Stimulated activated CD8-positive, alpha-beta memory T cell treated with anti-CD3 and anti-CD28 coated beads, Interleukin-15, amount 100 ng/mL, for 24 hours (primary cell): ENCODE data around the gene TULP3.
"Not testable (repeated sequence)": the region's sequence is repeated elsewhere in the genome, so short reads cannot be mapped to it uniquely, and the experiment has no call there.

Source experiments
- DNase-seq: peaks from one replicate; pipeline ENCODE4 v3.0.0-alpha.2; 2020; ENCODE audit warnings: low read depth

TULP3 gene, protein sequence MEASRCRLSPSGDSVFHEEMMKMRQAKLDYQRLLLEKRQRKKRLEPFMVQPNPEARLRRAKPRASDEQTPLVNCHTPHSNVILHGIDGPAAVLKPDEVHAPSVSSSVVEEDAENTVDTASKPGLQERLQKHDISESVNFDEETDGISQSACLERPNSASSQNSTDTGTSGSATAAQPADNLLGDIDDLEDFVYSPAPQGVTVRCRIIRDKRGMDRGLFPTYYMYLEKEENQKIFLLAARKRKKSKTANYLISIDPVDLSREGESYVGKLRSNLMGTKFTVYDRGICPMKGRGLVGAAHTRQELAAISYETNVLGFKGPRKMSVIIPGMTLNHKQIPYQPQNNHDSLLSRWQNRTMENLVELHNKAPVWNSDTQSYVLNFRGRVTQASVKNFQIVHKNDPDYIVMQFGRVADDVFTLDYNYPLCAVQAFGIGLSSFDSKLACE

DNA sequence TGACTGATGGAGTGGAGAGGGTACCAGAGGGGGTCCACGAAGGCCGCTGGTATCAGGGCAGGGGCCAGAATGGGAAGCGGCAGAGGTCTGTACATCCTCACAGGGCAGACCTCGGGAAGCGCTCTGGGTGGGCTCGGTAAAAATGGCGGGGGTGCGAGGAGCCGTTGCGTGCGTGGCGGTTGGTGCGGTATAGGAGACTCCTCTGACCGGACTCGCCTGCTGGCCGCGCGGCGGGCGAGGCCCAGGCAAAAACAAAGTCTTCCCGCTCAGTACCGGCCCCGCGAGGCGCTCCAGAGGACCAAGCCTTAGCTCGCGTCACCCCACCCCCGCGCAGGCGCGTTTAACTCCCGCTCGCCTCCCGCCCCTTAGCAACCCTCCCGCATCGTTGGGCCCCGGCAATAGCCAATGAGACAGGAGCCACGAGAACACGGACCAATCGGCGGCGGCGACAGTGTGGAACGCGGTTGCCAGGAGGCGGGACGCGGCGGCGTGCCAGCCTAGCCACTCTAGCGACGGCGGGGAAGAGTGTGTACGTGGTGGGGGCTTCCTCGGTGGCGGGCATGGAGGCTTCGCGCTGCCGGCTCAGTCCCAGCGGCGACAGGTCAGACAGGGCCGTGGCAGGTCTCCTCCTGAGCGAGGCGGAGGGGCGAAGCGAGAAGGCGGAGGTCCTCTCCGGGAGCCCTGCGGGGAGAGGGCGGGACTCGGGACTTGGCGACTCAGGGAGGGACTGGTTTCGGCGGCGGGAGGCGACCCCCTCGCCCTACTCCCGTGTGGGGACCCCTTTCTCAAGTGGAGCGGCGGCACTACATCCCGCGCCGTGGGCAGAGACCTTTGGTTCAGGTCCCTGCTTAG, at the start of gene TULP3:
Gene TULP3 (plus strand): TSS at position 504 of the 852 bp plus-strand sequence. CDS start 57 bp downstream, at position 561.
- DNase-seq: peak; percentile 96

DNA sequence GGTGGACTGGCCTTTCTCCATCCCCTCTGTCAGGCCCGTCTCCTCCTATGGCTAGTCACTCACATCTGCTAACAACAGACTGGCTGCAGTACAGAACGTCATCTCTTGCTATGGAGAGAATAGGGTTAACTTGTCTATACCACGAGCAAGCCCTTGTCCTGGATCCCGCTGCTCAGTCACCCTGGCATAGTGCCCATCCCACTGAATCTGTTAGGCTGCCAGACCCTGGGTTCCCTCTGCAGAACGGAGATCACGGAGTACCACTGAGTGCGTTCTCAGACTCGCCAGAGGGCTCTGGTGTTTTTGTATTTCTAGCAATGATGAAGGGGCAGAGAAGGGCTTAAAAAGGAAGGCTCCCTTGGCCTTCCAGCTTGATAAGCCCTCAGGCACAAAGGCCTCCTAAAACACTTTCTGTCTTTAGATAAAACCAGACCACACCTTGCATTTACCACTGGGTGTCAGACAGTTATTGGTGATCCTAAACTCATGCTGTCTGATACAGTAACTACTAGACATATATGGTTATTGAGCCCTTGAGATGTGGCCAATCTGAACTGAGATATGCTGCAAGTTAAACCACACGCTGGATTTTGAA, 49.5 kb upstream of the TULP3 start:
- no peak for DNase-seq

DNA sequence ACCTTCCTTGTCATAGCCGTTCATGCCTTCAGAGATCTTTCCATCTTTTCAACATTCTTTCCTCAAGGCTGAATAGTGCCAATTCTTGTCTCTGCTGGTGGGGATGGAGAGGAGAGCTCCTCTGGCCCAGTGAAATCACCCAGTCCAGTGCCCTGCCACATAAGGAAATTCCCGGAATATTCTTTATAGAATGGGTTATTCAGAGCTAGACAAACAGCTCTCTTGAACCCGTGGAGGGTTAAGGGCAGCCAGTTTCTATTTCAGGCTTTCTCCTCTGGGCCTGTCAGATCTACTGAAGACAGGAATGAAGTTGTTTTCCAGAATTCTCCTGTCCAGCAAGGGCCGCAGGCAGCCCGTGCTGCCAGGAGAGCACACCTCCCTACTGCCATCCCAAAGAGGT, 47.7 kb upstream of the TULP3 start:
- DNase-seq: no peak

DNA sequence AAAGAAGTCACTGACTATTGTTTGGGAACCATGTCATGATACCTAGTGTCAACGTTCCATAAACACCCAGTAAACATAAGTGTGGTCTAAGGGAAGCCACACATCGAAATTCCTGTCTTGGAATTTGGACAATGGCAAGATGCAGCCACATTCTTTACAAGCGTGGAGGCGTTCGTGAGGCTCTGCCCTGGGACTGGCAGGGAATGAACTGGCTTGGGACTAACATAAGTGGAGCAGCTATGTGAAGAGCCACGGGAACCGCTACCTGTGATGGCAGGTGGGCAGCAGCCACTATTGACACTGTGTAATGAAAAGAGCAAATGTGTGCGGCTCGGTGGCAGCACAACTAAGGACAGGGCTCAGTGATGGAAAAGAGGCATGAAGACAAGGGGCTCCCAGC, 45.9 kb upstream of the TULP3 start:
- DNase-seq: no peak

DNA sequence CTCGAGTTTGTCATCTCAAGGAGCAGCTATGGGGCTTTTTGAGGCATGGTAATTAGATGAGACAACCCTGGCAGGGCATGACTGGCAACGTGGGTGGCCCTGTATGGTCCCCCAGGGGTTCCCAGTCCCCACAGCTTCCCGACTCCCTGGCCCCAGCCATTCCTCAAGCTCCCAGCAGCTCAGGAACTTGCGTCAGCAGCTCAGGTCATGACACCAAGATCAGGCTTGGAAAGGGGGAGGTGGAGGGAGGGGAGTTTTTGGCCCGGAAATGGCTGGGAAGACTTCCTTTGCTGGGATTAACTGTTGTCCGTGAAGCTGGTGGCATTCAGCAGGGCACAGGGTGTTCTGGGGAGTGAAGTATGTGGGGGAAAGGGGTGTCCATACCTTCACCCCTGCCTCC, 45.4 kb upstream of the TULP3 start:
- DNase-seq: no peak

DNA sequence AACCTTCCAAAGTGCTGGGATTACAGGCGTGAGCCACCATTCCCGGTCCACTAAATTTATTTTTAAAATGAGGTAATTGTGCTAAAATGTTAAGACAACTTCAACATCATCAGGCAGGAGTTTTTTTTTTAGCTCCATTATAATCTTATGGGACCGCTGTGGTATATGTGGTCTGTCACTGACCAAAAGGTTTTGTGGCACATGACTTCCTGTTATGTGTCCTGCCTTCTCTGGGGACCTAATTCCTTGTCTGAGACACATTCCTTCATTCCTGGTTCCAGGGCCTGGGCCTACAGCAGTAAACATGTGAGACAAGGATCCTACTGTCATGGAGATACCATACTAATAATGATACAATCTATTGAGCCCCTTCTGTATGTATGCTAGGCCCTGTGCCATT, 38.8 kb upstream of the TULP3 start:
- no peak for DNase-seq

DNA sequence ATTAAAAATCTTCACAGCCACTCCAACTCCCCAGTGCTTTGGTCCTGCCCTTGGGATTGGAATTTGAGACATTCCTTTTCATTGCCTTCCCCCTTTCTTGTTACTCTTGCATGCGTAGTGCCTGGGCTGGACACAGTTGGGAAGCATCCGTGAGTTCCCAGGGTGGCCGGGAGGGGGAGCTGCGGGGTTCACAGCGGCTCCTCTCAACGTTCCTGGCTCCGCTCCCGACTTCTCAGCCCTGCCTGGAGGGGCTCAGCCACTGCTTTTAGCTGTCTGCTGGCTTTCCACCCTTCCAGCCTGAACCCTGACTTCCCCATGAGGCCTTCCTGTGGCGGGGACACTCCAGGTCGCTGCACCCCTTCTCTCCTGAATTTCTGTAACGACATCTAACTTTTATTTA, 37.1 kb upstream of the TULP3 start:
- DNase-seq: no peak

DNA sequence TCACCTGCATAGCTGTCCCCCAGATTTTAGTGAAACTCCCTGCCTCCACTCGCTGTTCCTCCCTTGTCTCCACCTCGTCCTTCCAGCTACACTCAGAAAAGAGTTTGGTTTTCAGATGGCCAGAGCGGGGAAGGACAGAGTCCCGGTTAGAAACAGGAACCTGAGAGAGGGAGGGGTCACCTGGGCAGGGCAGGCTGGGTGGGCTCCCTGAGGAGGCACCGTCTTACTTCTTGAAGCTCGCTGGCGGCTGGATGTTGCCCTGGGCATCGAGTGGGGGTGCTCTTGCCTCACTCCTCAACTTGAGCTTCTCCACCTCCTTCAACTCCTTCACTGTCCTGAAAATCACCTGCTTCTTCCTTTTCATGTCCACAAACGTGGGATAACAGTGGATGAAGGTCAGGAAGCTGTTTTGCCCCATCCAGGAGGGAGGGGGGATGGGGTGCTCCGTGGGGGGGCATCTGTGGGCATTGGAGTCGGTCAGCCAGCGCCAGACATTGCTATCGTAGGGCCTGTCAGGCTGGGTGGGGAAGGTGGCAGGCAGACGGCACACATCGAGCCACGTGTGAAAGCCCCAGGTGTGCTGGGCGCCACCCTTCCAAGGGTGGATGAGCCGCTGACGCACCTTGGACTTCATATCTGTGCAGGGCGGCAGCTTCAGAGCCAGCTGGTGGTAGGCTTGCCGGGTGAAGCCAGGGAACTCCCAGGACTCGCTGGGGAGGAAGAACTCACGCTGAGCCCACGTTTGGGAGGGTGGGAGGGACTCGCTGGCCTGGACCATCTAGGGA, 35.8 kb upstream of the TULP3 start:
- no peak for DNase-seq

DNA sequence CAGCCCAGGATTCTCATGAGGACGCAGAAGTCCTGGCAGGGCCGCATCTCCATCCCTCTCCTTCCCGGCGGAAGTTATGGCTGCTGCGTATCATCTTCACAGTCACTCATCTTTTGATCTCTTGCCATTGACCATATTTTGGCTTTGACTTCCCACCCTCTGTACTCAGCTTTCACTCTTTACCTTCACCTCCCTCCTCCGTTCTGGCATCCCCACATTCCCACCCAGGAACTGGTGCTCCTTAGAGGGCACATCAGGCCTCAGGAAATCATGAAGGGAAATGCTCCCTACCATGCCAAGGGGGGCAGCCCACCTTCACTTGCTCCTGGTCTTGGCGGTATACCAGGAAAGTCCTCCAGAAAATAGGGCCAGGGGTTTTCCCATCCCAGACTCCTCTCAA, 35.1 kb upstream of the TULP3 start:
- DNase-seq: no peak

DNA sequence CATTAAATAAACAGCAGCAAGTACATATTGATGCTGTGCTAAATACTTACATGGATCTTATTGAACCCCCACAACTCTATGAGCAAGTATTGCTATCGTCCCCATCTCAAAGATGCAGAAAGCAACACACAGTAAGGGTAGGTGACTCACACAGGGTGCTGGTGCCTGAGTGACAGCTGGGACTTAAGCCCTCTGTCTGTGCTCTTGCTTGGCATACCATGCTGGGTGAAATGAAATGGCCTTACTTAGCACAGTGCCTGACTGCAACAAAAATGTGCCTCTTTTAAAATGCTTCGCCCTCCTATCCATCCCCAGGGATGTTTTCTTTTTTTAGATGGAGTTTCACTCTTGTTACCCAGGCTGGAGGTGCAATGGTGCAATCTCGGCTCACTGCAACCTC, 34.6 kb upstream of the TULP3 start:
- DNase-seq: no peak

DNA sequence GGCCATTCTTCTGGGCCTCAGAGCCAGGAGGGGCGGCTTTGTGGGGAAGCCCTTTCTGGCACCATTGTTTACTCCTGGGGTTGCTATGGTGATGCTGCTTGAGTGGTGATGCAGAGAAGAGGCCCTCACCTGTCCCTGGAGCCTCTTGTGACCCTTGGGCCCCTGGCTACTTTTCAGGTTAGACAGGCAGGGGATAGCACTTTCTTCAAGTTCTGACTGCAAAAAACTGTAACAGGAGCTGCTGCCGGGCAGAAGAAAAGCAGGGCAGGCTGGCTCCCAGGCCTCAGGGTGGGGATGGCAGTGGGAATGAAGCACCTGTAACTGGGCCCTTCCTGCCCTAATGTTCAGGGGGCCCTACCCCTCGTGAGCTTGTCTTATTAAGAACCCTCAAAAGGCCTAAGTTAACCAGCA, 33.7 kb upstream of the TULP3 start, which contains the start of gene TEX52:
Gene TEX52 (minus strand): TSS at position 19 of the 411 bp plus-strand sequence. CDS start 13 bp downstream, at position 6.
- no peak for DNase-seq

DNA sequence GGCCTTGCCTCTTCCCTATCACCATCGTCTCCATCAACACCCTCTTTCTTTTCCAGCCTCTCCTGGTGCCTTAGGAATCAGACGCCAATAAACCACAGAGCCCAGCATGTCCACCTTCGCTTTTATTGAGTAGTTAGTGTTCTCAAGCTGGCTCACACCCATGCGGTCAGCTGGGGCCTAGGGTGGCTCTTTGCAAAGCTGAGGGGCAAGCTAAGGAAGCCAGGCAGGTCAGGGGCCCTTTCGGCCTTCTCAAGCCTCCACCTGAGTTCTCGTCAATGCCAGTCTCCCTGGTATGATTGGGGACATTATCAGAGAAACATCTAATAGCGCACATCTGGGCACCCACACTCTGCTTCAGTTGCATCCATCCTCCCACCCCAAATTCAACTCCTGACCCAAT, 33.1 kb upstream of the TULP3 start:
- no peak for DNase-seq

DNA sequence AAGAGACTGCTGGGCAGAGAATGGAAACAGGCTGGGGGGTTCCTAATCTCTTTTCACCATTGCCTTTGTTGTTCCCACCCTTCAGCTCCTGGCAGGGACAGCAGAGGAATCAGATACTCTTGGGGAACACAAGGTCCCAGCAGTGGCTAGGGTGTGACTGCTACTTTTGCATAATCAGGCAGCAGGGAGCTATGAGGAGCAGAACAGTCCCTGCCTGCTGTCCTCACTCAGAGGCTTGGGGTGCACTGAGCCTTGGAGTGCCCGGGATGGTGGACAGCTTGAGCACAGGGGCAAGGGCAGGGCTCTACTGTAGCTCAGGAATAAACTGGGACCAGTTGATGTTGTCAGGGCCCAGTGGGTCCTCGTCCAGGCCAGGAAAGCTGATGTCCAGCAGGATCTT, 32.4 kb upstream of the TULP3 start:
- DNase-seq: no peak

DNA sequence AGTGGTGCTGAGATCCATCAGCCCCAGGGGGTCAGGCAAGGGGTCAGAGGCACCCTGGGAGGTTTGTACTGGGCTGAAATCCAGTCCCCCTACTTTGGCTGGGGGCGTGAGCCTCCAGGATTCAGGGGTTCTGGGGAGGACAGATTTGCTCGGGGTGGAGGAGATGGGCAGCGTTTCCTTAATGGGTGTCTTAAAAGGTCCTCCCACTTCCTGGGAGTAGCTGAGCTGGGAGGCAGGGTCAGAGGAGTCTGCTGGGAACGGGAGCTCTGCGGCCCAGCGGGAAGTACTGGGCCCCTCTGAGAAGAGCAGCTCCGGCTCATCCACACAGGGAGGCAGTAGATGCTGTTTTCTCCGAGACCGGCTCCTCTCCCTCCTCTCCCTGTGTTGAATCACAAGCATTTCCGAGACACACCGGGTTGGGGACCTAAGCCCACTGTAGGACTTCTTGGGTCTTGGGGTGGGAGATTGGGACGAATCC, 31.7 kb upstream of the TULP3 start:
- no peak for DNase-seq

DNA sequence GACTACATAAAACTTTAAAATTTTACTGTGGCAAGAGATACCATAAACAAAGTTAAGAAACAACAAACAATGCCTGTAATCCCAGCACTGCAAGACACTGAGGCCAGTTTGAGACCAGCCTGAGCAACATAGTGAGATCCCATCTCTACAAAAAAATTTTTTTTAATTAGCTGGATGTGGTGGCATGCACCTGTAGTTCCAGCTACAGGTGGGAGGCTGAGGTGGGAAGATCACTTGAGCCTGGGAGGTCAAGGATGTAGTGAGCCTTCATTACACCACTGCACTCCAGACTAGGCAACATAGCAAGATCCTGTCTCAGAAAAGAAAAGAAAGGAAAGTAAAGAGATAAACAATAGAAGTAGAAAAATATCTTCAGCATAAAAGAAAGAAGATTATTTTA, 30.5 kb upstream of the TULP3 start:
- DNase-seq: no peak

DNA sequence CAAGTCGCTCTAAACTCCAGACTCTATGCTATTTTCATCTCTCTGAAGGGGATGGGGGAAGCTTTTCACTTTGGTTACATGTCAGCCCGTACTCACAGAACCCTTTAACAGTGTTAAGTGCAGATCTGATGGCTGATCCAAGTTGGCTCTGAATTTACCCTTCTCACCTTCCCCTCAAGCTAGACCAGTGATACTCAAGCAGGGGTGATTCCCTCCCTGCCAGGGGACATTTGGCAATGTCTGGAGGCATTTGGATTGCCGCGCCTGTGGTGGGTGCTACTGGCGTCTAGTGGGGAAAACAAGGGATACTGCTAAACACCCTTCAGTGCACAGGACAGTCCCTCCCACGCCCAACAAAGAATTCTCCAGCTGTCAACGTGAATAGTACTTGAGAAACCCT, 27.8 kb upstream of the TULP3 start:
- DNase-seq: no peak

DNA sequence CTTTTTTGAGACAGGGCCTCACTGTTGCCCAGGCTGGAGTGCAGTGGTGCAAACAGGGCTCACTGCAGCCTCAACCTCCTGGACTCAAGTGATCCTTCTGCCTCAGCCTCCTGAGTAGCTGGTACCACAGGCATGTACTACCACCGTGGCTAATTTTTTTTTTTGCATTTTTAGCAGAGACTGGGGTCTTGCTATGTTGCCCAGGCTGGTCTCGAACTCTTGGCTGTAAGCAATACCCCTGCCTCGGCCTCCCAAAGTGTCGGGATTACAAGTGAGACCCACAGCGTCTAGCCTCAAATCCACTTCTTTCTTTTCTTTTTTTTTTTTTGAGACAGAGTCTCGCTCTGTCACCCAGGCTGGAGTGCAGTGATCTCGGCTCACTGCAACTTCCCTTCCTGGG, 27.3 kb upstream of the TULP3 start:
- DNase-seq: not testable (repeated sequence)

DNA sequence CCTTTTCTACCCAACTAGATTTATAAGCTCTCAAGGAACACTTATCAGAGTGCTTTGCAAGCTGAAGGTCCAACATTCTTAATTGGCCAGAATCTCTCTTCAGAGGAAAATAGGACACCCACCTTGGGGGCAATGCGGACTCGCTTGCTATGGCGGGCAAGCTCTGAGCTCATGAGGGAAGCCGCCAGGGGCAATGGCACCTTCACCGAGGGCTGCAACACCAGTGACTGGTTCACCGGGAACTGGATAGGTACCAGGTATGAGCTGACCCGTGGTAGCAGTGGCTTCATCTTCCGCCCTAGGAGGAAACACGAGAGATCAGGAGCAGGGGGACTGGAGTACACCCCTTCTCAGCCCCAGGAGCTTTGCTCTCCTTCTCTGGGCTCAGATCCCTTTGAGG, 26.5 kb upstream of the TULP3 start:
- DNase-seq: no peak

DNA sequence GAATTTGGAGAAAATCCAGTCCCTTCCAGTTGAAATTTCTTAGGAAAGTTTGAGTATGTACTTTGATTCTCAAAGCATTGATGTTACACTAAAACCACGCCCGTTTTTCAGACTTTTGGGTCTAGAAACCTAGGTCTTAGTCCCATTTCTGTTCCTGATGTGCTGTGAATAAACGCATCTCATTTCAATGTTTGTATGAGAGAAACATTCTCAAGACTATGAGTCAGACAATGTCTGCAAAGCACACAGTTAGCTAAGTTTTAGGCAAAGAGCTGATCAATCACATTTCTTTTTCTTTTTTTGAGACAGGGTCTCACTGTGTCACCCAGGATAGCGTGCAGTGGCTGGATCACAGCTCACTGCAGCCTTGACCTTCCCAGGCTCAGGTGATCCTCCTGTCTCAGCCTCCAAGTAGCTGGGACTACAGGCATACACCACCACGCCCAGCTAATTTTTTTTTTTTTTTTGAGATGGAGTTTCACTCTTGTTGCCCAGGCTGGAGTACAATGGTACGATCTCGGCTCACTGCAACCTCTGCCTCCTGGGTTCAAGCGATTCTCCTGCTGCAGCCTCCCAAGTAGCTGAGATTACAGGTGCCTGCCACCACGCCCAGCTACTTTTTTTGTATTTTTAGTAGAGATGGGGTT, 21.6 kb upstream of the TULP3 start:
- DNase-seq: not testable (repeated sequence)

DNA sequence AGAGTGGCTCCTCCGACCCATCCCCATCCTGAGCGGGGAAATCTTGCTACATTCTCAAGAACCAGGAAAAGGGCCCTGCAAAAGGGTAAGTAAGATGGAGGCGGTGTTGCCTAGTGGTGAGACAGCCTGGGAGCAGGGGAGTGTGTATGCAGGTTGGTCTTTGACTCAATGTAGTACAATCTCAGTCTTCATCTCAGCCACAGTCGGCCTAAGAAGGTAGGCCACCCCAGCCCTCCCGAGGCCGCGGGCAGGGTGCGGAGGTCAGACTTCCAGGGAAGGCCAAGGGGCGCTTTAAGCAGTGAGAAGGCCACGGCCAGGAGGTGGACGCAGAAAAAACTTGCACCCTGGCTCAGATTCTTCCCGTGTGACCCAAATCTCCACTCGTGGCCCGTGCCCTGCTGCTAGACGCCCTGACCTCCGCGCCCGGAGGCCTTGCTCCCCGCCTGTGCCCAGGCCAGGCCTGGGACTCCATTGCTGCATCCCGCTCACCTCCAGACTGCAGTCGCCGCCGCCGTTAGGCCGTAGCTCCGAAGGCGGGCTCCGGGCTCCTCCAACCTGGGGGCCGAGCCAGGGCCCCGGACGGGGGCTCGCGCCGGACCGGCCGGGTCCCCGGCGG, 14.2 kb upstream of the TULP3 start:
- no peak for DNase-seq
